A549 (cell line): ENCODE results near the gene PTH2R. TPM values are rescaled to one million over a fixed set of nuclear protein-coding genes. Genes with fewer than 3 reads are reported as not detected.

ENCODE experiments used
- ATAC-seq, 2 experiments: fragments of 200-7000 bp in 1 of 2; fragments of >200 bp in 1 of 2; cut with Nextera tagmentation in 1 of 2; cut with Tn5 transposase in 1 of 2; 3 replicates each; pipeline versions ENCODE4 v1.8.0 to v1.9.1; 2018 to 2020; ENCODE audit warnings: mild to moderate bottlenecking in 1 of 2, moderate library complexity in 1 of 2
- CTCF ChIA-PET: fragments of 300-600 bp; sonication (Branson Sonifier 250); formaldehyde crosslinking; extraction: SDS; loops from one replicate; lab custom pipeline; 2021; ENCODE audit warnings: antibody characterized with exemption, inconsistent platforms; lab: Yijun Ruan, JAX
- POLR2A ChIA-PET: fragments of 350-600 bp; formaldehyde crosslinking; extraction: SDS; loops from one replicate; lab custom pipeline; 2021; ENCODE audit warnings: antibody characterized with exemption, inconsistent platforms; lab: Yijun Ruan, JAX
- DNase-seq, 2 experiments: peaks; one replicate each; pipeline versions ENCODE4 v3.0.0 to v3.0.0-alpha.2; 2011 to 2016; ENCODE audit warnings: low read depth in 1 of 2, low spot score in 1 of 2
- FAIRE-seq: peaks from 2 replicates; lab custom pipeline; 2011; peaks lifted over from hg19 to GRCh38; lab: Jason Lieb, UNC
- H3K27ac ChIP-seq, 2 experiments: fragments of >200 bp; sonication (Bioruptor Twin); formaldehyde crosslinking; 3 replicates each; pipeline ENCODE4 v1.5.1; 2016 to 2017
- H3K4me1 ChIP-seq: fragments of >200 bp; sonication (Bioruptor Twin); formaldehyde crosslinking; 3 replicates; pipeline ENCODE4 v1.6.1; 2016
- H3K4me2 ChIP-seq: fragments of >200 bp; sonication (Bioruptor Twin); formaldehyde crosslinking; 3 replicates; pipeline ENCODE4 v1.6.1; 2016
- H3K4me3 ChIP-seq: fragments of >200 bp; sonication (Bioruptor Twin); formaldehyde crosslinking; 3 replicates; pipeline ENCODE4 v1.5.1; 2016
- H3K9me3 ChIP-seq: fragments of >200 bp; sonication (Bioruptor Twin); formaldehyde crosslinking; 3 replicates; pipeline ENCODE4 v1.6.1; 2016
- CBX8 ChIP-seq: fragments of 200-600 bp; sonication (generic); IDR thresholded peaks from 2 replicates; pipeline ENCODE4 v1.6.1; 2016
- CEBPB ChIP-seq, 2 experiments: fragments of >200 bp in 1 of 2; sonication (Bioruptor Twin) in 1 of 2; formaldehyde crosslinking in 1 of 2; IDR thresholded peaks; 2 replicates each; pipeline ENCODE4 v1.6.1; 2012 to 2016
- CHD4 ChIP-seq: fragments of 200-600 bp; sonication (generic); IDR thresholded peaks from 2 replicates; pipeline ENCODE4 v1.6.1; 2016; ENCODE audit warnings: antibody characterized with exemption, mild to moderate bottlenecking, borderline replicate concordance
- EHMT2 ChIP-seq: fragments of 200-600 bp; sonication (generic); IDR thresholded peaks from 2 replicates; pipeline ENCODE4 v1.6.1; 2016; ENCODE audit warnings: antibody characterized with exemption, low read depth, mild to moderate bottlenecking, moderate library complexity
- ESRRA ChIP-seq: fragments of 150-350 bp; IDR thresholded peaks from 2 replicates; pipeline ENCODE4 v1.6.1; 2014; ENCODE audit warnings: mild to moderate bottlenecking, low read length, borderline replicate concordance
- FOSB ChIP-seq: fragments of 250-450 bp; sonication (Bioruptor Pico); IDR thresholded peaks from 2 replicates; pipeline ENCODE4 v1.5.0; 2020; ENCODE audit warnings: mild to moderate bottlenecking, moderate library complexity
- FOSL2 ChIP-seq, 2 experiments: fragments of 450-650 bp in 1 of 2; fragments of >200 bp in 1 of 2; sonication (Bioruptor Twin) in 1 of 2; formaldehyde crosslinking; IDR thresholded peaks; 2 replicates each; pipeline versions ENCODE4 v1.5.0 to v1.6.1; 2016 to 2020; ENCODE audit warnings: mild to moderate bottlenecking in 1 of 2, moderate library complexity in 1 of 2
- HDAC2 ChIP-seq: fragments of 200-600 bp; sonication (generic); IDR thresholded peaks from 2 replicates; pipeline ENCODE4 v1.6.1; 2016
- JUN ChIP-seq, 2 experiments: fragments of >200 bp; sonication (Bioruptor Twin); formaldehyde crosslinking; IDR thresholded peaks; 2 replicates in 1 of 2; 3 replicates in 1 of 2; pipeline ENCODE4 v1.6.1; 2016 to 2017
- JUNB ChIP-seq: fragments of >200 bp; sonication (Bioruptor Twin); formaldehyde crosslinking; IDR thresholded peaks from 2 replicates; pipeline ENCODE4 v1.6.1; 2016
- KDM1A ChIP-seq: fragments of 200-600 bp; sonication (generic); IDR thresholded peaks from 2 replicates; pipeline ENCODE4 v1.6.1; 2016; ENCODE audit warnings: low read depth, mild to moderate bottlenecking
- PHF8 ChIP-seq: fragments of 200-600 bp; sonication (generic); IDR thresholded peaks from 2 replicates; pipeline ENCODE4 v1.6.1; 2016; ENCODE audit warnings: low read depth, mild to moderate bottlenecking, antibody characterized with exemption, moderate library complexity, borderline replicate concordance
- POLR2A ChIP-seq: IDR thresholded peaks from 2 replicates; pipeline ENCODE4 v1.6.1; 2012; ENCODE audit warnings: mild to moderate bottlenecking, low read length
- POLR2AphosphoS2 ChIP-seq: conservative IDR thresholded peaks from 2 replicates; pipeline ENCODE4 v1.6.1; 2012; ENCODE audit warnings: low read length, improper control_type of control experiment, inconsistent platforms
- RARB ChIP-seq: fragments of 250-450 bp; sonication (Bioruptor Pico); IDR thresholded peaks from 2 replicates; pipeline ENCODE4 v1.8.0; 2021; ENCODE audit warnings: mild to moderate bottlenecking, moderate library complexity
- SMC3 ChIP-seq: fragments of >200 bp; sonication (Bioruptor Twin); formaldehyde crosslinking; IDR thresholded peaks from 3 replicates; pipeline ENCODE4 v1.6.1; 2018; ENCODE audit warnings: inconsistent platforms
- ZSCAN20 ChIP-seq: fragments of 250-450 bp; sonication (Bioruptor Pico); IDR thresholded peaks from 2 replicates; pipeline ENCODE4 v1.8.0; 2022; ENCODE audit warnings: mild to moderate bottlenecking, moderate library complexity
- WGBS: methylation state at CpG from one replicate; pipeline ENCODE4 v1.1.6; 2017; ENCODE audit errors: missing lambda C conversion rate; 5-methylcytosine and 5-hydroxymethylcytosine counted together
- polyA plus RNA-seq, 4 experiments: library from polyadenylated mRNA; depleted of rRNA in 3 of 4; stranded (reverse); fragments of >200 nt; fragmentation: RNase III in 1 of 4; extraction: RNeasy Plus Mini Kit Qiagen cat#74134 plus additional on column Dnase treatment in 1 of 4; gene quantifications; 2 replicates in 3 of 4; 3 replicates in 1 of 4; pipeline ENCODE4 v1.2.3, GENCODE V29; 2011 to 2017
- TF ChIP-seq, protein P1 (sequence below): fragments of 250-450 bp; sonication (Bioruptor Pico); IDR thresholded peaks from 2 replicates; pipeline ENCODE4 v1.5.0; 2020; ENCODE audit warnings: low read depth, mild to moderate bottlenecking, moderate library complexity
- TF ChIP-seq, protein P2 (sequence below): fragments of >200 bp; sonication (Bioruptor Twin); formaldehyde crosslinking; IDR thresholded peaks from 3 replicates; pipeline ENCODE4 v1.5.1; 2016
- TF ChIP-seq, protein P3 (sequence below): fragments of 450-650 bp; IDR thresholded peaks from 2 replicates; pipeline ENCODE4 v1.6.1; 2014; ENCODE audit warnings: antibody characterized with exemption
- TF ChIP-seq, protein P4 (sequence below): fragments of >200 bp; sonication (Bioruptor Twin); formaldehyde crosslinking; IDR thresholded peaks from 3 replicates; pipeline ENCODE4 v1.6.1; 2016
- TF ChIP-seq, protein P5 (sequence below): fragments of 250-450 bp; sonication (Bioruptor Pico); IDR thresholded peaks from 2 replicates; pipeline ENCODE4 v1.5.0; 2021; ENCODE audit warnings: mild to moderate bottlenecking, moderate library complexity, borderline replicate concordance
- TF ChIP-seq, protein P6 (sequence below): fragments of 200-600 bp; sonication (generic); IDR thresholded peaks from 2 replicates; pipeline ENCODE4 v1.6.1; 2016; ENCODE audit warnings: antibody characterized with exemption, mild to moderate bottlenecking, moderate library complexity

PTH2R gene
- polyA plus RNA-seq, 2 of the 4 experiments (the other 2 are of a cell fraction), result not detected

DNA sequence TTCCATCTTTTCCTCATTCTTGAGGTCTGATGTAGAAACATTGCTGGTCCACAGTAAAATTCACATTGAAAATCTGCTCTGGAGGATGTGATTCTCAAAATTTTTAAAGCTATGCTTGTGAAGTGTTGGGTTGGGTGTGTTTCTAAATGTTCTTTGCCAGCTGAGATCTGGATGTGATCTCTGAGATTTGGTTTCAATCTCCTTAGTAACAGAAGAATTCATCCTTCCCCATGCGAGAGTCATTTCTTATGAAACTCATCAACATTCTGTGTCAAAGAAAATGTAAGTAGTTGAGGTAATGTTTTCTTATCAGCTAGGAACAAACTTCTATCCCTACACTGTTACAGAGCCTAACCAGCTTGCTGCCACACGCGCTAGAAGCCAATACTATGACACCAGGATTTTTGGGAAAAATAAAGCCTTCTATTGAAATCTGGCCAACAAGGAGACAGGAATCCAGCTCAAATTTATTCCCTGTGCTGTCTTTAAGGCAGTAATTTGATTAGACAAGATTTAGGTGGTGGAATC, 134.9 kb downstream of the PTH2R start:
- DNase-seq (no peak), ATAC-seq (no peak), FAIRE-seq (no peak)
- Histone ChIP-seq H3K4me1 (no peaks in the 10 kb centered on the region), H3K27ac (no peak overlapping the region), H3K9me3 (no peaks in the 10 kb centered on the region)
- POLR2A ChIA-PET, result no interaction called here
- CTCF ChIA-PET, result interaction anchor here (1.2 kb wide), 1 partner anchor 16 kb away, joined by 3 read pairs; no protein-coding TSS in a partner anchor
- no peak for TF ChIP-seq SMC3
- TF ChIP-seq CEBPB (IDR thresholded peaks at IDR 0.05), result no peak
- no peak for TF ChIP-seq ZSCAN20
- no peak for TF ChIP-seq POLR2A
- no peak for TF ChIP-seq PHF8
- TF ChIP-seq, all 56 proteins: peak for 0
- 49% methylated on average over 3 of the region's 3 CpGs for WGBS
- no peak overlapping the region for H3K4me3 ChIP-seq
- H3K4me2 ChIP-seq, result no peak overlapping the region

DNA sequence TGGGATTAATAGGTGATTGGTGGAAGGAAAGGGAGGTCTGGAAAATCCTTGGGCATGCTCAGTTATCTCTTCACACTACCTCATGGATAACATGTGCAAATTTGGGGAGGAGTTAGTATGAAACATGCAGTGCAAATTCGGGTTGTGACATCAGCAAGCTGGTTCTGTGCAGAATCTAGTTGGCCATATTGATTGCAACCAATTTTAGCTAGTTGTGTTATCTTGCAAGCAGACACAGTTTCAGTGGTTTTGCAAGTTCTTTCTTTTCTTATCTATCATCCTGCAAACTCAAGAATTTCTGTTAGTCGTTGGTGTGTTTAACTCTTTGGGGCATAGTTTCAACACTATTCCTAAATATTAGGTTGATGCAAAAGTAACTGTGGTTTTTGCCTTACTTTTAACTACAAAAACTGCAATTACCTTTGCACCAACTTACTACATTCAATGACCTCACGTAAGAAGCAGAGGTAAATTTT, 135.4 kb downstream of the PTH2R start:
- ChIA-PET CTCF (interaction anchor here (1.2 kb wide), 1 partner anchor 16 kb away, joined by 3 read pairs; no protein-coding TSS in a partner anchor), POLR2A (no interaction called here)
- TF ChIP-seq, protein P1, sequence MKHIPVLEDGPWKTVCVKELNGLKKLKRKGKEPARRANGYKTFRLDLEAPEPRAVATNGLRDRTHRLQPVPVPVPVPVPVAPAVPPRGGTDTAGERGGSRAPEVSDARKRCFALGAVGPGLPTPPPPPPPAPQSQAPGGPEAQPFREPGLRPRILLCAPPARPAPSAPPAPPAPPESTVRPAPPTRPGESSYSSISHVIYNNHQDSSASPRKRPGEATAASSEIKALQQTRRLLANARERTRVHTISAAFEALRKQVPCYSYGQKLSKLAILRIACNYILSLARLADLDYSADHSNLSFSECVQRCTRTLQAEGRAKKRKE (CRISPR knock-in tag), result no peak
- no peak for TF ChIP-seq JUNB
- TF ChIP-seq HDAC2, result no peak
- no peak for TF ChIP-seq POLR2AphosphoS2
- no peak for TF ChIP-seq EHMT2
- TF ChIP-seq, protein P2, sequence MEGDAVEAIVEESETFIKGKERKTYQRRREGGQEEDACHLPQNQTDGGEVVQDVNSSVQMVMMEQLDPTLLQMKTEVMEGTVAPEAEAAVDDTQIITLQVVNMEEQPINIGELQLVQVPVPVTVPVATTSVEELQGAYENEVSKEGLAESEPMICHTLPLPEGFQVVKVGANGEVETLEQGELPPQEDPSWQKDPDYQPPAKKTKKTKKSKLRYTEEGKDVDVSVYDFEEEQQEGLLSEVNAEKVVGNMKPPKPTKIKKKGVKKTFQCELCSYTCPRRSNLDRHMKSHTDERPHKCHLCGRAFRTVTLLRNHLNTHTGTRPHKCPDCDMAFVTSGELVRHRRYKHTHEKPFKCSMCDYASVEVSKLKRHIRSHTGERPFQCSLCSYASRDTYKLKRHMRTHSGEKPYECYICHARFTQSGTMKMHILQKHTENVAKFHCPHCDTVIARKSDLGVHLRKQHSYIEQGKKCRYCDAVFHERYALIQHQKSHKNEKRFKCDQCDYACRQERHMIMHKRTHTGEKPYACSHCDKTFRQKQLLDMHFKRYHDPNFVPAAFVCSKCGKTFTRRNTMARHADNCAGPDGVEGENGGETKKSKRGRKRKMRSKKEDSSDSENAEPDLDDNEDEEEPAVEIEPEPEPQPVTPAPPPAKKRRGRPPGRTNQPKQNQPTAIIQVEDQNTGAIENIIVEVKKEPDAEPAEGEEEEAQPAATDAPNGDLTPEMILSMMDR, result no peak
- TF ChIP-seq CBX8, result no peak
- no peak for TF ChIP-seq ESRRA
- TF ChIP-seq, protein P3, sequence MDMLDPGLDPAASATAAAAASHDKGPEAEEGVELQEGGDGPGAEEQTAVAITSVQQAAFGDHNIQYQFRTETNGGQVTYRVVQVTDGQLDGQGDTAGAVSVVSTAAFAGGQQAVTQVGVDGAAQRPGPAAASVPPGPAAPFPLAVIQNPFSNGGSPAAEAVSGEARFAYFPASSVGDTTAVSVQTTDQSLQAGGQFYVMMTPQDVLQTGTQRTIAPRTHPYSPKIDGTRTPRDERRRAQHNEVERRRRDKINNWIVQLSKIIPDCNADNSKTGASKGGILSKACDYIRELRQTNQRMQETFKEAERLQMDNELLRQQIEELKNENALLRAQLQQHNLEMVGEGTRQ, result no peak
- TF ChIP-seq JUN (IDR thresholded peaks at IDR 0.05), result no peak
- no peak for TF ChIP-seq KDM1A
- H3K4me1 ChIP-seq, result no peaks in the 10 kb centered on the region
- H3K27ac ChIP-seq, result no peak overlapping the region
- FAIRE-seq (no peak), DNase-seq (no peak), ATAC-seq (no peak)
- H3K4me2 ChIP-seq, result no peak overlapping the region
- no peaks in the 10 kb centered on the region for H3K9me3 ChIP-seq
- 9% methylated on average over 3 of the region's 3 CpGs for WGBS
- H3K4me3 ChIP-seq, result no peak overlapping the region

DNA sequence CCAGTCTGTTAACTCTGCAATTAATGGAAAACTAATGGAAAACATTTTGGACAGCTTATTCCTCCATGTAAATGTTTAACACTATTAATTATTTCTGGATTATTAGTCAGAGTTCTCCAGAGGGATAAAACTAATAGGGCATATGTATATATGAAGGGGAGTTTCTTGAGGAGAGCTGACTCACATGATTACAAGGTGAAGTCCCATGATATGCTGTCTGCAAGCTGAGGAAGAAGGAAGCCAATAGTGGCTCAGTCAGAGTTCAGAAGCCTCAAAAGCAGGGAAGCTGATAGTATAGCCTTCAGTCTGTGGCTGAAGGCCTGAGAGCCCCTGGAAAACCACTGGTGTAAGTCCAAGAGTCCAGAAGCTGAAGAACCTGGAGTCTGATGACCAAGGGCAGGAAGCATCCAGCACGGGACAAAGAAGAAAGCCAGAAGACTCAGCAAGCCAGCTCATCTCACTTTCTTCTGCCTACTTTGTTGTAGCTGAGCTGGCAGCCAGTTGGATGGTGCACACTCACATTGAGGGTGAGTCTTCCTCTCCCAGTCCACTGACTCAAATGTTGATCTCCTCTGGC, 136.0 kb downstream of the PTH2R start:
- no peaks in the 10 kb centered on the region for H3K9me3 ChIP-seq
- H3K4me2 ChIP-seq, result no peak overlapping the region
- 8% methylated on average over 1 of the region's 1 CpG for WGBS
- ChIA-PET POLR2A (no interaction called here), CTCF (interaction anchor here (1.0 to 1.2 kb wide), 2 partner anchors 15 to 881 kb away, joined by 3 read pairs; no protein-coding TSS in a partner anchor)
- H3K4me3 ChIP-seq, result no peak overlapping the region
- TF ChIP-seq, protein P4, sequence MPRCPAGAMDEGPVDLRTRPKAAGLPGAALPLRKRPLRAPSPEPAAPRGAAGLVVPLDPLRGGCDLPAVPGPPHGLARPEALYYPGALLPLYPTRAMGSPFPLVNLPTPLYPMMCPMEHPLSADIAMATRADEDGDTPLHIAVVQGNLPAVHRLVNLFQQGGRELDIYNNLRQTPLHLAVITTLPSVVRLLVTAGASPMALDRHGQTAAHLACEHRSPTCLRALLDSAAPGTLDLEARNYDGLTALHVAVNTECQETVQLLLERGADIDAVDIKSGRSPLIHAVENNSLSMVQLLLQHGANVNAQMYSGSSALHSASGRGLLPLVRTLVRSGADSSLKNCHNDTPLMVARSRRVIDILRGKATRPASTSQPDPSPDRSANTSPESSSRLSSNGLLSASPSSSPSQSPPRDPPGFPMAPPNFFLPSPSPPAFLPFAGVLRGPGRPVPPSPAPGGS, result no peak
- no peak for TF ChIP-seq FOSB (CRISPR knock-in tag)
- no peak for TF ChIP-seq CHD4
- no peak for TF ChIP-seq ESRRA
- TF ChIP-seq, protein P5, sequence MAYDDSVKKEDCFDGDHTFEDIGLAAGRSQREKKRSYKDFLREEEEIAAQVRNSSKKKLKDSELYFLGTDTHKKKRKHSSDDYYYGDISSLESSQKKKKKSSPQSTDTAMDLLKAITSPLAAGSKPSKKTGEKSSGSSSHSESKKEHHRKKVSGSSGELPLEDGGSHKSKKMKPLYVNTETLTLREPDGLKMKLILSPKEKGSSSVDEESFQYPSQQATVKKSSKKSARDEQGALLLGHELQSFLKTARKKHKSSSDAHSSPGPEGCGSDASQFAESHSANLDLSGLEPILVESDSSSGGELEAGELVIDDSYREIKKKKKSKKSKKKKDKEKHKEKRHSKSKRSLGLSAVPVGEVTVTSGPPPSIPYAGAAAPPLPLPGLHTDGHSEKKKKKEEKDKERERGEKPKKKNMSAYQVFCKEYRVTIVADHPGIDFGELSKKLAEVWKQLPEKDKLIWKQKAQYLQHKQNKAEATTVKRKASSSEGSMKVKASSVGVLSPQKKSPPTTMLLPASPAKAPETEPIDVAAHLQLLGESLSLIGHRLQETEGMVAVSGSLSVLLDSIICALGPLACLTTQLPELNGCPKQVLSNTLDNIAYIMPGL (CRISPR knock-in tag), result no peak
- TF ChIP-seq ZSCAN20, result no peak
- TF ChIP-seq RARB (CRISPR knock-in tag), result no peak
- TF ChIP-seq, protein P6, sequence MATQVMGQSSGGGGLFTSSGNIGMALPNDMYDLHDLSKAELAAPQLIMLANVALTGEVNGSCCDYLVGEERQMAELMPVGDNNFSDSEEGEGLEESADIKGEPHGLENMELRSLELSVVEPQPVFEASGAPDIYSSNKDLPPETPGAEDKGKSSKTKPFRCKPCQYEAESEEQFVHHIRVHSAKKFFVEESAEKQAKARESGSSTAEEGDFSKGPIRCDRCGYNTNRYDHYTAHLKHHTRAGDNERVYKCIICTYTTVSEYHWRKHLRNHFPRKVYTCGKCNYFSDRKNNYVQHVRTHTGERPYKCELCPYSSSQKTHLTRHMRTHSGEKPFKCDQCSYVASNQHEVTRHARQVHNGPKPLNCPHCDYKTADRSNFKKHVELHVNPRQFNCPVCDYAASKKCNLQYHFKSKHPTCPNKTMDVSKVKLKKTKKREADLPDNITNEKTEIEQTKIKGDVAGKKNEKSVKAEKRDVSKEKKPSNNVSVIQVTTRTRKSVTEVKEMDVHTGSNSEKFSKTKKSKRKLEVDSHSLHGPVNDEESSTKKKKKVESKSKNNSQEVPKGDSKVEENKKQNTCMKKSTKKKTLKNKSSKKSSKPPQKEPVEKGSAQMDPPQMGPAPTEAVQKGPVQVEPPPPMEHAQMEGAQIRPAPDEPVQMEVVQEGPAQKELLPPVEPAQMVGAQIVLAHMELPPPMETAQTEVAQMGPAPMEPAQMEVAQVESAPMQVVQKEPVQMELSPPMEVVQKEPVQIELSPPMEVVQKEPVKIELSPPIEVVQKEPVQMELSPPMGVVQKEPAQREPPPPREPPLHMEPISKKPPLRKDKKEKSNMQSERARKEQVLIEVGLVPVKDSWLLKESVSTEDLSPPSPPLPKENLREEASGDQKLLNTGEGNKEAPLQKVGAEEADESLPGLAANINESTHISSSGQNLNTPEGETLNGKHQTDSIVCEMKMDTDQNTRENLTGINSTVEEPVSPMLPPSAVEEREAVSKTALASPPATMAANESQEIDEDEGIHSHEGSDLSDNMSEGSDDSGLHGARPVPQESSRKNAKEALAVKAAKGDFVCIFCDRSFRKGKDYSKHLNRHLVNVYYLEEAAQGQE, result no peak
- TF ChIP-seq EHMT2, result no peak
- no peak for TF ChIP-seq HDAC2
- no peak for TF ChIP-seq FOSL2 (IDR thresholded peaks at IDR 0.05)
- TF ChIP-seq FOSL2 (CRISPR knock-in tag; IDR thresholded peaks at IDR 0.05), result no peak
- no peaks in the 10 kb centered on the region for H3K4me1 ChIP-seq
- no peak overlapping the region for H3K27ac ChIP-seq
- FAIRE-seq, result no peak
- no peak for ATAC-seq
- no peak for DNase-seq
